HPDE6-E6E7 (cell line): ENCODE data around the gene DCTPP1.
"Not testable (repeated sequence)": the region's sequence is repeated elsewhere in the genome, so short reads cannot be mapped to it uniquely, and the experiment has no call there.

ENCODE experiments used
- DNase-seq: peaks from one replicate; pipeline ENCODE4 v3.0.0; 2011; ENCODE audit warnings: missing footprints; ENCODE audit errors: extremely low spot score

The DCTPP1 gene

DNA sequence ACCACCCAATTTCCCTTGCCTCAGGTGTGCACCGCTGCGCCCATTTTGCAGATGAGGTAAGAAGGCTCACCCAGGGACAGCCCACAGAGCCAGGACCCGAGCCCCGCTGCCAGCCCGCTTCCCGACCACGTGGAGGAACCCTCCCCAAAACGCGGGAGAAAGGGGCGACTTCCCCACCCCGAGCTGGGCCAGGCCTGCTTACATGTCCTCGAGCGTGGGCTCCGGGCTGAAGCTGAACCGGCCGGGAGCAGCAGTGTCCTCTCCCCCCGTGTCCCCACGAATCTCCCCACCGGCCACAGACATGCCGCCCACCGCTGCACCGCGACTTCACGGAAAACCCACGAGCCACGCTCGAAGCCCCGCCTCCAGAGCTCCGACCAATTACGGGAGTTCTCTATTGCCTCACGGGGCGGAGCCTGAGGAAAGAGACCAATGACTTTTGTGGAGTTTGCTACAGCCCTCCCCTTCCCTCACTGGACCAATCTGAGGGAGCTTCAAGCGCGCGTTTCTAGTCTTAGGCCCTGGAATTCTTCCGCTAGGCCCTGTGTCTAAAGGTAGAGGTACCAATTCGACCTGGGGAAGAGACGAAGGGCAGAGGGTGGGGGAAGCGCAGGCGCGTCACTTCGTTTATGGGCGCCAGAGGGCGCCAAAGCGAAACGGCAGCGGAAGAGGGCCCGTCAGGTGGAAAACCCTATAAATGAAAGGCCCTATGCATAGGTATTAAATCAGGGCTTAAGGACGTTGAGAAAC, at the start of gene DCTPP1:
Gene DCTPP1, minus strand, starts transcription at position 353 of the 750 bp plus-strand sequence. Its CDS starts 50 bp downstream, at position 303.
- peak; percentile 97 for DNase-seq

DNA sequence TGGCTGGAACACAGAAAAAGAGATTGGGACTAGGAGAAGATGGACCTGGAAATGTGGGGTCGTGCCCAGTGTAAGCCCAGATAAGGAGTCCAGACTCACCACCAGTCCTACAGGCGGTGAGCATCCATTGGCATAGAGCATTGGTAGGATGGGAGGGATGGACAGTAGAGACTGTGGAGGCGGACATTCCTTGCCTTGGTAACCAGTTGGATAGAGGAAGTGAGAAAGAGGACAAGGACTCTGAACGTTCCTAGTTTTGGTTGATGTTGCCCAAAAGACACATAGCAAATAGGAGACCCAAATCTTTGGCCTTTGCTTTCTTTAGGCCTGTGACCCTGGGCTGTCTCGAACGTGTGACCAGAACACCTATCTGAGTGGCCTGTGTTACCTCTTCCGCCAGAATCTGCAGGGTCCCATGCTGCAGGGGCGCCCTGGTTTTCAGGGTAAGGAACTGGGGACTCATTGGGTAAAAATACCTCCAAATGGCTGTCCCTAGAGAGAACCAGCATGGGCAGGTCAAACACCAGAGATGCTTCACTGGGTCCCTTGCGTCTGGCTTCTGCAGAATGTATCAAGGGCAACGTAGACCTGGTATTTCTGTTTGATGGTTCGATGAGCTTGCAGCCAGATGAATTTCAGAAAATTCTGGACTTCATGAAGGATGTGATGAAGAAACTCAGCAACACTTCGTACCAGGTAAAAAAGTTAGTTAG, 49.1 kb upstream of the DCTPP1 start:
- no peak for DNase-seq

DNA sequence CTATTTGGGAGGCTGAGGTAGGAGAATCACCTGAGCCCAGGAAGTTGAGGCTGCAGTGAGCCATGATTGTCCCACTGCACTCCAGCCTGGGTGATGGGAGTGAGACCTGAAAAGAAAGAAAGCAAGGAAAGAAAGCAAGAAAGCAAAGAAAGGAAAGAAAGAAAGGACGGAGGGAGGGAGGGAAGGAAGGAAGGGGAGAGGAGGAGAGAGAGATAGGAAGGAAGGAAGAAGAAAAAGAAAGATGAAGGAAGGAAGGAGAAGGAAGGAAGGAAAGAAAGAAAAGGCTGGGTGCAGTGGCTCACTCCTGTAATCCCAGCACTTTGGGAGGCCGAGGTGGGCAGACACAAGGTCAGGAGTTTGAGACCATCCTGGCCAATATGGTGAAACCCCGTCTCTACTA, 47.9 kb upstream of the DCTPP1 start:
- DNase-seq, result not testable (repeated sequence)

DNA sequence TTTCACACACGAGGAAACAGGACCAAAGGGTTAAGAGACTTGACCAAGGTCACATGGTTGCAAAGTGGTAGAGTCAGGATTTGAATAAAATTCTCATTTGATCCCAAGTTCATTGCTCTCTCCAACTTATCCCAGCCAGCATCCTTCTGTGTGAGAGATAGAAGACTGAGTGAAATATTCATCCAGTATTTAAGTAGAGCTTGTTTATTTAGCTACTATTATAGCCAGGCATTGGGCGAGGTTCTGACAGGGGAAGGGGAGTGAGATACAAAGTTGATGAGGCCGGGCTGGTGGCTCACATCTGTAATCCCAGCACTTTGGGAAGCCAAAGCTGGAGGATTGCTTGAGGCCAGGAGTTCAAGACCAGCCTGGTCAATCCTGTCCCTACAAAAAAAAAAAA, 47.2 kb upstream of the DCTPP1 start:
- DNase-seq, result no peak

DNA sequence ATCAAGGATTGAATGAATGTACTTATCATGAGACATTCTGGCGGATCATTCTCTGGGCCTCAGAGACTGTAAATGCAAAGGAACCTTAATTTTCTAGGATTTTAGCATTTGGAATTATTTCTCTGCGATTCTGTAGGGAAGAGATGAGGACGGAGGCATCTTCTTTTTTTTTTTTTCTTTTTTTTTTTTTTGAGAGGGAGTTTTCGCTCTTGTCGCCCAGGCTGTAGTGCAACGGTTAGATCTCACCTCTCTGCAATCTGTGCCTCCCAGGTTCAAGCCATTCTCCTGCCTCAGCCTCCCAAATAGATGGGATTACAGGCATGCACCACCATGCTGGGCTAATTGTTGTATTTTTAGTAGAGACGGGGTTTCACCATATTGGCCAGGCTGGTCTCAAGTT, 44.9 kb upstream of the DCTPP1 start:
- DNase-seq, result no peak

DNA sequence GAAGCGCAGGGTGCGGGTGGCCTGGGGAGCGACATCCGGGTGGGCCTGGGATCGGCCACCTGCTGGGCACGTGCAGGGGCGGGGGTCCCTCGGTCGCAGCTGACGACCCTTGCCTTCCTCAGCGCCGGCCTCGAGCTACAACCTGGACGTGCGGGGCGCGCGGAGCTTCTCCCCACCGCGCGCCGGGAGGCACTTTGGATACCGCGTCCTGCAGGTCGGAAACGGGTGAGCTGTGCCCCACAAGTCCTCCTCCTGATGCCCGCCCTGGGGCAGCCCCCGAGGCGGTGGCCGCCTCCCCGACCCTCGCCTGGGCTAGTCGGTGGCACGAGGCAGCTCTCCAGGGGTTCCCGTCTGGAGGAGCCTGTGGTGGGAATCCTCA, 44.2 kb upstream of the DCTPP1 start:
- DNase-seq, result no peak

DNA sequence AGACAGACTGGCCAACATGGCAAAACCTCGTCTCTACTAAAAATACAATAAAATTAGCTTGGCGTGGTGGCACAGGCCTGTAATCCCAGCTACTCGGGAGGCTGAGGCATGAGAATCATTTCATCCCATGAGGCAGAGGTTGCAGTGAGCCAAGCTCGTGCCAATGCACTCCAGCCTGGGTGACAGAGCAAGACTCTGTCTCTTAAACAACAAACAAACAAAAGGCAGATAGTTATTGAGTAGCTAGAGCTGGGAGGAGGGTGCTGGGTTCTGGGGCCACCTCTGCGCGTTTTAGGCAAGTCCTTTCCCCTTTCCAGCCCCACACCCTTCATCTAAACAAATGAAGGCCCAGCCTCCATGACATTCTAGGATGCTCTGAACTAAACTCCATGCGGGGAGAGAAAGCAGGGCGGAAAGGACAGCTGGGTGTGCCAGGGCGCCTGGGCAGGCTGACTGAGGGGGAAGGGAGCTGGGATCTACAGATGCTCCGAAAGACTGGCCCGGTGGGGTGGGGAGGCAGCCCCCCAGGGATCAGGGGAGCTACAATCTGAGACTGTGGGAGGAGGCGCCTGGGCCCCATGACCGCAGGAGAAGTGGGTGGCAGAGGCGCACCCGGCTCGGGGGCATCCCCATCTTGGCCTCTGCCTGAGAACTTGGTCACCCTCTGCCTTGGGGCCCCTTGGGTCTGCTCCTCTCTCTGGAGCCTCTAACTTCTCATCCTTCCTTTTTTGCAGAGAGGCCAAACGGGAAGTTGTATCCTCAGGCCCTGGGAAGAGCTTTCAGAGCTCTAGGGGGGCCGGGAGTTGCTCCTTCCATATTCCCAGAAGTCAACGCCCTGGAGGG, 43.6 kb upstream of the DCTPP1 start:
- DNase-seq, result no peak

DNA sequence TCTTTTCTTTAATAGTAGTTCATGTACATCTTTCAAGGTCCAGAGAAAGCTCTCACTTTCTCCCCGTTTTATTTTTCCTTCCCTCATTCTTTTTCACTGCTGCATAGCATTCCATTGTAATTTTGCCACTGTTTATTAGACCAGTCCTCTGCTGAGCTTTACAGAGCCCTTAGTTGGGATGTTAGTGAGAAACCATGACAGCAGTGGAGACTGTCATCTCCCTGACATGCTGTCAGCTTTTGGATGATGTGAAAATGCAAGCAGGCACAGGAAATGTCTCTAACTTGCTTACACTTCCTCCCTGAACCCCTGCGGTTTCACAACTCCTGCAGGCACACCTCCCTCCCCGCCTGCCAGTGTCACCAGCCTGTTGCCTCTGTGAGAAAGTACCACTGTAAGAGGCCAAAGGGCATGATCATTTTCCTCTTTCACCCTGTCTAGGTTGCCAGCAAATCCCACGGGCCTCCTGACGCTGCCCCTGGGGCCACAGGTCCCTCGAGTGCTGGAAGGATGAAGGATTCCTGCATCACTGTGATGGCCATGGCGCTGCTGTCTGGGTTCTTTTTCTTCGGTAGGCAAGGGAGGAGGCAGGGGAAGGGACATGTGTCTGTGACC, 42.6 kb upstream of the DCTPP1 start, which contains the start of gene ITGAL:
Gene ITGAL, plus strand, starts transcription at position 415 of the 615 bp plus-strand sequence. Its CDS starts 96 bp downstream, at position 511.
- DNase-seq, result no peak

DNA sequence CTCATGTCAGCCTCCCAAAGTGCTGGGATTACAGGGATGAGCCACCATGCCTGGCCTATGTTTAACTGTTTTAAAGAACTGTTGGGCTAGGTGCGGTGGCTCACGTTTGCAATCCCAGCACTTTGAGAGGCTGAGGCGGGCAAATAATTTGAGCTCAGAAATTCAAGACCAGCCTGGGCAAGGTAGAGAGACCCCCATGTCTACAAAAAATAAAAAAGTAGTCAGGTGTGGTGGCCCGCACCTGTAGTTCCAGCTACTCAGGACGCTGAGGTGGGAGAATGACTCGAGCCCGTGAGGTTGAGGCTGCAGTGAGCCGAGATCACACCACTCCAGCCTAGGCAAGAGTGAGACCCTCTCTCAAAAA, 40.8 kb upstream of the DCTPP1 start:
- DNase-seq, result no peak

DNA sequence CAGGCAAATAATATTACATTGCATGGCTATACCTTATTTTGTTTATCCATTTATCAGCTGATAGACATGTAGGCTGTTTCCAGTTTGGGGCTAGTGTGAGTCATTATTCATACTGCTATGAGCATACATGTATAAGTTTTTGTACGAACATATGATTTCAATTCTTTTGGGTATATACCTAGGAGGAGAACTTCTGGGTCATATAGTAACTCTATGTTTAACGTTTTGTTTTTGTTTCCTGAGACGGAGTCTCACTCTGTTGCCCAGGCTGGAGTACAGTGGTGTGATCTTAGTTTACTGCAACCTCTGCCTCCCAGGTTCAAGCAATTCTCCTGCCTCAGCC, 40.3 kb upstream of the DCTPP1 start:
- no peak for DNase-seq

DNA sequence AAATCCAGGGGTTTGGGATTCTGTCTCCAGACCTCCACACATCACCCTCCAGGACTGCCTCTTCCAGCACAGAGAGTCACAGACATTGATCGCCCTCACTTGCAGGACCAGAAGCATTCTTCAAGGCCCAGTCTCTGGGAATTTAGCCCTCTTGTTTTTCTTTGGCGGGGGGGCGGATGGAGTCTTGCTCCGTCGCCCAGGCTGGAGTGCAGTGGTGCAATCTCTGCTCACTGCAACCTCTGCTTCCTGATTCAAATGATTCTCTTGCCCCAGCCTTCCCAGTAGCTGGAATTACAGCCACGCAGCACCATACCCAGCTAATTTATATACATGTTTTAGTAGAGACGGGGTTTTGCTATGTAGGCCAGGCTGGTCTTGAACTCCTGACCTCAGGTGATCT, 34.2 kb upstream of the DCTPP1 start:
- DNase-seq, result no peak

DNA sequence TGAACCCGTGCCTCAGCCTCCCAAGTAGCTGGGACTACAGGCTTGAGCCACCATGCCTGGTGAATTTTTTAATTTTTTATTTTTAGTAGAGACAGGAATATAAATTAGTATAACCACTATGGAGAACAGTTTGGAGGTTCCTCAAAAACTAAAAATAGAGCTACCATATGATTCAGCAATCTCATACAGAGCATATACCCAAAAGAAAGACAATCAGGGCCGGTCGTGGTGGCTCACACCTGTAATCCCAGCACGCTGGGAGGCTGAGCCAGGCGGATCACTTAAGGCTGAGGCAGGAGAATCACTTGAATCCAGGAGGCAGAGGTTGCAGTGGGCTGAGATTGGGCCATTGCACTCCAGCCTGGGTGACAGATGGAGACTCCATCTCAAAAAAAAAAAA, 31.6 kb upstream of the DCTPP1 start:
- DNase-seq, result not testable (repeated sequence)

DNA sequence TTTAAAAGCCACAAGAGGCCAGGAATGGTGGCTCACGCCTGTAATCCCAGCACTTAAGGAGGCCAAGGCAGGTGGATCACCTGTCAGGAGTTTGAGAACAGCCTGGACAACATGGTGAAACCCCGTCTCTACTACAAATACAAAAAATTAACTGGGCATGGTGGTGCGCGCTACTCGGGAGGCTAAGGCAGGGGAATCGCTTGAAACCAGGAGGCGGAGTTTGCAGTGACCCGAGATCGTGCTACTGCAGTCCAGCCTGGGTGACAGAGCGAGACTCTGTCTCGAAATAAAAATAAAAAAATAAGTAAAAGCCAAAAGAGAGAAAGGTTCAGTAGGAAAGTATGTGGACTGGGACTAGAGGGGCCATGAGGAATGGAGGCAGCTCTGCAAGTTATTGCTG, 29.6 kb upstream of the DCTPP1 start:
- DNase-seq, result no peak

DNA sequence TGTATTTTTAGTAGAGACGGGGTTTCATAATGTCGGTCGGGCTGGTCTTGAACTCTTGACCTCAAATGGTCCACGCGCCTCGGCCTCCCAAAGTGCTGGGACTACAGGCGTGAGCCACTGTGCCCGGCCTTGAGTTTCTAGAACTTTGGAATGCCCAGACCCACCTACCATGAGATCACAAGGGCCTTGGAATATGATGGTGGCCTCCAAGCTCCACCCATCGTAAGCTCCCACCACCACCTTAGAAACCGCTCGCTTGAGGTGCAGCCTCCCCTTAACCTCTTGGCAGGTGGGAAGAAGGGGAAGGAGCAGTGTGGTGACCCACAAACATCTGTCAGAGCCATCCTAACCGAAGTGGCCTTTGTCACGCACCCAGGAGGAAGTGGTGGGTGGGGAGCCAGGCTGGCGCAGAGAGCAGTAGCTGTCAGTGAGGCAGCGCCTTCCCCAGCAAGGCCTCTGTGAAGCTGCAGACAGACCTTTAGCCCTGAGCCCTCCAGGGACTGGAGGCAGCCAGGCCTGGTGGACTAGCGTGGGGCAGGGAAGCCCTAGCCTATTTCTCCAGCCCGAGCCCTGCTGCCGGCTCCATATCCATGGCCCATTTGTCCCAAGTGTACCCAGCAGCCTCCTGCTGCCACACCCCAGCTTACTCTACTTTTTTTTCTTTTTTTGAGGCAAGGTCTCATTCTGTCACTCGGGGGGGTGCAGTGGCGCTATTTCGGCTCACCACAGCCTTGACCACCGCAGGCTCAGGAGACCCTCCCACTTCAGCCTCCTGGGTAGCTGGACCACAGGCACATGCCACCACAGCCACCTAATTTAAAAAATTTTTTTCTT, 28.9 kb upstream of the DCTPP1 start:
- DNase-seq, result no peak

DNA sequence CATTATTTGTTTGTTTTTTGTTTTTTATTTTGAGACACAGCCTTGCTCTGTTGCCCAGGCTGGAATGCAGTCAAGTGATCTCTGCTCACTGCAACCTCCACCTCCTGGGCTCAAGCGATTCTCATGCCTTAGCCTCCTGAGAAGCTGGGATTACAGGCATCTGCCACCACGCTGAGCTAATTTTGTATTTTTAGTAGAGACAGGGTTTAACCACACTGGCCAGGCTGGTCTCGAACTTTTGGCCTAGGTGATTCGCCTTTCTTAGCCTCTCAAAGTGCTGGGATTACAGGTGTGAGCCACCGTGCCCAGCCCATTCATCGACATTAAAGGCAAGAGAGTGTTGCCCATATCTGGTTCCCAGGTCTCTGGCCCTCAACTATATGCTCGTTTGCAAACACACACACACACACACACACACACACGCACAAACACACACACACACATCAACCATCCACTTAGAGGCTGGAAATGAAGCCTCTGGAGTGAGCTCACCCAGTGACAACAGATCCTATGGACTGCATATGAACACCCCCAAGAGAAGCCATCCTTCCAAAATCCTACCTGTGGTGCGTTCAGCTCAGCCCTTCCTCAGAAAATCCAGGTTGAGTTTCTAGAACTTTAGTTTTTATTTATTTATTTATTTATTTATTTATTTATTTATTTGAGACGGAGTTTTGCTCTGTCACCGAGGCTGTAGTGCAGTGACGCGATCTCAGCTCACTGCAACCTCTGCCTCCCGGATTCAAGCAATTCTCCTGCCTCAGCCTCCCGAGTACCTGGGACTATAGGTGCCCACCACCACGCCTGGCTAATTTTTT, 28.1 kb upstream of the DCTPP1 start:
- DNase-seq, result no peak

DNA sequence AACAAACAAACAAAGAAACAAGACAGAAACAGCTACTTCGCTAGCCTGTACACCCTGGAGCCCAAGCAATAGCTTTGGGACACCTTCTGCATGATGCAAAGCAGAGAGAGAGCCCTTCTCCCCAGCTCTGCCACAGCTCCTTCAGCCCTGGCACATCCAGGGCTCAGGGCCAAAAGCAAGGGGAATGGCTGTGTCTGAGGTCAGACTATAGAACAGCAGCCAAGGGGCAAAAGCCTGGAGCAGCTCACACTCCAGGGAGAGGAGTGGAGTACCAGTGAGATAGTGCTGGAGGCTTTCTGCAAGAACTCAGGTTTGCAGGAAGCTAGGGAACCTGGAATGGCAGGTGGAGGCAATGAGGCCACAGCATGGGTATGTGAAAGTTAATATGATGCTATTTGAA, 27.4 kb upstream of the DCTPP1 start:
- no peak for DNase-seq

DNA sequence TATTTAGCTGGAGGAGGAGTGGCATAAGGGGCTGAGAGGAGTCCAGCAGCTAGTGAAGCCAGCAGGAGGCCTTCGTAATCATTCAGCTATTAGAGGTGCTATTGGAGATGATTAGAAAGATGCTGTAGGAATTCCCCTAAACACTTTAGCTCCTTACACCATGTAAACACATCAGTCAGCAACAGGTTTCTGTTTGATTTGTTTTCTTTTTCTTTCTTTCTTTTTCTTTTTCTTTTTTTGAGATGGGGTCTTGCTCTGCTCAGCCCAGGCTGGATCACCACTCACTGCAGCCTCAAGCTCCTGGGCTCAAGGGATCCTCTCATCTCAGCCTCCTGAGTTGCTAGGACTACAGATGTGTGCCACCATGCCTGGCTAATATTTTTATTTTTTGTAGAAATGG, 26.5 kb upstream of the DCTPP1 start:
- DNase-seq, result no peak

DNA sequence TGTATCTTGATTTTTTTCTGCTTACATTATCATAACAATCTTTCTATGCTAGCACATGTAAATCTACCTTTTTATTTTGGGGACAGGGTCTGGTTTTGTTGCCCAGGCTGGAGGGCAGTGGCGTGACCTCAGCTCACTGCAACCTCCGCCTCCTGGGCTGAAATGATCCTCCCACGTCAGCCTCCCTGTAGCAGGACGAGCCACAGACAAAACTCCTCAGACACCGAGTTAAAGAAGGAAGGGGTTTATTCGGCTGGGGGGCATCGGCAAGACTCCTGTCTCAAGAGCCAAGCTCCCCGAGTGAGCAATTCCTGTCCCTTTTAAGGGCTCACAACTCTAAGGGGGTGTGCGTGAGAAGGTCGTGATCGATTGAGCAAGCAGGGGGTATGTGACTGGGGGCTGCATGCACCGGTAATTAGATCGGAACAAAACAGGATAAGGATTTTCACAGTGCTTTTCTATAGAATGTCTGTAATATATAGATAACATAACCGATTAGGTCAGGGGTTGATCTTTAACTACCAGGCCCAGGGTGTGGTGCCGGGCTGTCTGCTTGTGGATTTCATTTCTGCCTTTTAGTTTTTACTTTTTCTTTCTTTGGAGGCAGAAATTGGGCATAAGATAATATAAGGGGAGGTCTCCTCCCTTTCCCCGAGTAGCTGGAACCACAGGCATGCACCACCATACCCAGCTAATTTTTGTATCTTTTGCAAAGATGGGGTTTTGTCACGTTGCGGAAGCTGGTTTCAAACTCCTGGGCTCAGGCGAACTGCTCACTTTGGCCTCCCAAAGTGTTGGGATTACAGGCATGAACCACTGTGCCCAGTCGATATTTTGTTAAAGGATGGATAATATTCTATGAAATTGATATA, 23.1 kb upstream of the DCTPP1 start:
- DNase-seq, result not testable (repeated sequence)

DNA sequence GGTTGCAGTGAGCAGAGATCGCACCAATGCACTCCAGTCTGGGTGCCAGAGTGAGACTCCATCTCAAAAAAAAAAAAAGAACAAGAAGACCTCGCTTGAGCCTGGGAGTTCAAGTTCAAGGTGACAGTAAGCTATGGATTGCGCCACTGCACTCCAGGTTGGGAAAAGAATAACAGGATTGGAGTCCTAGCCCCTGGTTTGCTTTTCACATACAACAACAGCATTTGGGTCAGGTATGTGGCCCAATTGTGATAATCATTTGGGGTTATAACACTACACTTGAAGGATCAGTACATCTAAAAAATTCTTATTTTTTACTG, 19.2 kb upstream of the DCTPP1 start:
- no peak for DNase-seq
